GM21529 (cell line): Measurements from ENCODE around the gene ASB11.
"Not testable (repeated sequence)": the region's sequence is repeated elsewhere in the genome, so short reads cannot be mapped to it uniquely, and the experiment has no call there.

Experiments
- ATAC-seq: cut with Tn5 transposase; IDR thresholded peaks from one replicate; pipeline ENCODE4 v1.9.1; 2021; ENCODE audit not compliant: unreplicated experiment

Gene ASB11

DNA sequence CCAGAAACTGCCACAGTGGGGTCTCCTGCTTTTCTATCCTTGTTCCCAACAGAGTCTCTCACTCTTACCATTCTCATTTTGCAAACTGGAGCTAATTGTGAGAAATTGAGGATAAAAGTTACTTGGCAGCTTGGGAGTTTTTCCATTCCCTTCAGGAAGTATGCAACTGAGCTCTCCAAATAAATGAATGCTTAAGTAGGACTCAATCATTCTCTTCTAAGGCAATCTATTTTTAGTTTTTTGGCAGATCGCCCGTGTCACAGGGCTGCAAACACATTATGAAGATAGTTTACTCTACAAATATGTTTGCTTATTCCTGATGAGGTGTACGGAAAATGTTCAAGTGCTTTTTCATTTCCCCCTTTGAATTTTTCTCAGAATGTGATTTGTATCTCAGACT lies 5.3 kb downstream of the ASB11 start:
- no peak for ATAC-seq

- ATAC-seq = not testable (repeated sequence)
Observed at GRCh38 chrX:15305899-15306298, 9.5 kb downstream of the ASB11 start.

- ATAC-seq = peak; percentile 53
Observed at GRCh38 chrX:15301924-15302323, 13.5 kb downstream of the ASB11 start.

GRCh38 chrX:15299941-15300851 lies 15.2 kb downstream of the ASB11 start:
- no peak for ATAC-seq

- ATAC-seq = no peak
Observed at GRCh38 chrX:15298780-15299179, 16.7 kb downstream of the ASB11 start.

GRCh38 chrX:15298201-15298600 lies 17.2 kb downstream of the ASB11 start:
- no peak for ATAC-seq

DNA sequence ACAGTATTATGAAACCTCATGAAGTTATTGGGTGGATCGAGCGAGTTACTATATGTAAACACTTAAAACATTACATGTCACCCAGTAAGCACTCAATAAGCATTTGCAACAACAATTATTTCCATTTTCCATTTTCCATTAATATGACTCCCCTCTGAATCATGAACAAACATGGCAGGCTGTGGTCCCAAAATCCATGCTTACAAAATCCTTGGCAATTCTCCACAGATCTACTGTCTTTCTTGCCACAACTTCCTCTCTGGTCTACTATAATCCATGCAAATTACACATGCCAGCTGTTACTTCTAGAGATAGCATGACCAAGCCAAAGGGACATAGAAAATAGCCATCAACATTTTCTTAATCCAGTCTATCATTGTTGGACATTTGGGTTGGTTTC lies 22.0 kb downstream of the ASB11 start:
- no peak for ATAC-seq

DNA sequence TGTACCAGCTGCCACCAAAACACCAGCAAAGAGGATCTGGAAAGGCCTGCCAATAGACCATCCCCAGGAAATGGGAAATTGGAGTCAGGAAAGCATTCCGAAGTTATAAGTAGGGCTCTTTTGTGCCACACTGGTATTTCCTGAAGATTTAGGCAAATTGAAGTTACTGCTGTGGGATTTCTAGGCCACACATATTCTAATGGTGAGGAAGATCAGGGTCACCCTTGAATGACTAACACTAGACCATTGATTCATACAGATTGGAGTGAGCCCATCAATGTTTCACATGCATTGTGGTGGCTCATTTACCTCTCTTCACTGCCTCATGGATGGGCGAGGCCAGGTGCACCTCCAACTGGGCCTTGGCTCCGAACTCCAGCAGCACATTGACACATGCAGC lies 22.6 kb downstream of the ASB11 start:
- no peak for ATAC-seq

DNA sequence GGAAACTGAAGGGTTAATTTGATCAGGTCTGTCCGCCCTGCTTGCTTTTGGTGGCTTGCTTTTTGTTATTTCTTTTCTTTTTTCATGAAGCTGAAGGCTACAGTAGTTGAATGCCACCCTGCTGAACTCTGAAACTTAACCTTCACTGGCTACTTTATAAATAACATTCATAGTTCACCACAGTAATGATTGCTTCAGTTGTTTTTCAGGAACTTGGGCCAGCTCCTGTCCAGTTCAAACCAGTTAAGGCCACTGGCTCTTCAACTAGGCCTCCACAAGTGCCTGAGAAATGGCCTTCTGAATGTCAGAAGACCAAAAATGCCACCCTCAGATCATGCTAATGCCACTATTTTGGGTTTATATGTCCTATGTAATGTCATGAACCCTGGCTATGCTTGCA lies 37.8 kb downstream of the ASB11 start:
- ATAC-seq = no peak

GRCh38 chrX:15274946-15275345 lies 40.5 kb downstream of the ASB11 start:
- ATAC-seq = no peak

DNA sequence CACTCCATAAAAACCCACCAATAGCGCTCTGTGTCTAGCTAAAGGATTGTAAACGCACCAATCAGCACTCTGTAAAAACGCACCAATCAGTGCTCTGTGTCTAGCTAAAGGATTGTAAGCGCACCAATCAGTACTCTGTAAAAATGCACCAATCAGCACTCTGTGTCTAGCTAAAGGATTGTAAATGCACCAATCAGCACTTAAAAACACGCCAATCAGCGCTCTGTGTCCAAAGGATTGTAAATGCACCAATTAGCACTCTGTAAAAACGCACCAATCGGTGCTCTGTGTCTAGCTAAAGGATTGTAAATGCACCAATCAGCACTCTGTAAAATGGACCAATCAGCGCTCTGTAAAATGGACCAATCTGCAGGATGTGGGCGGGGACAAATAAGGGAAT lies 42.2 kb downstream of the ASB11 start:
- ATAC-seq = not testable (repeated sequence)

DNA sequence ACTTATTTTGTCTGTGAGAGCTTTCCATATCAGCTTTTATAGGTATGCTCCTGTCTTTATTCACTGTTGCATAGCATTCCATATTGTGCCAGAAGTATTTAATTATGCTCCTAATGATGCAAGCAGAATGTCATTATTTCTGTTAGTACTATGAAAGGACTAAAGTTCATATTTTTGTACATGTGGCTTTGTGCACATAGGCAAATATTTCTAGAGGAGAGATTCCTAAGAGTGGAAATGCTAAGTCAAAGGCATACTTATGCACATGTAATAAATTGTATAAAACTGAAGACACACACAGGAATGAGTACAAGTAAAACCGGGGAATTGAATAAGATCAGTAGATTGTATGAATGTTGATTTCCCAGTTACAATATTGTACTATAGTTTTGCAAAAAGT lies 43.7 kb downstream of the ASB11 start:
- ATAC-seq = no peak

DNA sequence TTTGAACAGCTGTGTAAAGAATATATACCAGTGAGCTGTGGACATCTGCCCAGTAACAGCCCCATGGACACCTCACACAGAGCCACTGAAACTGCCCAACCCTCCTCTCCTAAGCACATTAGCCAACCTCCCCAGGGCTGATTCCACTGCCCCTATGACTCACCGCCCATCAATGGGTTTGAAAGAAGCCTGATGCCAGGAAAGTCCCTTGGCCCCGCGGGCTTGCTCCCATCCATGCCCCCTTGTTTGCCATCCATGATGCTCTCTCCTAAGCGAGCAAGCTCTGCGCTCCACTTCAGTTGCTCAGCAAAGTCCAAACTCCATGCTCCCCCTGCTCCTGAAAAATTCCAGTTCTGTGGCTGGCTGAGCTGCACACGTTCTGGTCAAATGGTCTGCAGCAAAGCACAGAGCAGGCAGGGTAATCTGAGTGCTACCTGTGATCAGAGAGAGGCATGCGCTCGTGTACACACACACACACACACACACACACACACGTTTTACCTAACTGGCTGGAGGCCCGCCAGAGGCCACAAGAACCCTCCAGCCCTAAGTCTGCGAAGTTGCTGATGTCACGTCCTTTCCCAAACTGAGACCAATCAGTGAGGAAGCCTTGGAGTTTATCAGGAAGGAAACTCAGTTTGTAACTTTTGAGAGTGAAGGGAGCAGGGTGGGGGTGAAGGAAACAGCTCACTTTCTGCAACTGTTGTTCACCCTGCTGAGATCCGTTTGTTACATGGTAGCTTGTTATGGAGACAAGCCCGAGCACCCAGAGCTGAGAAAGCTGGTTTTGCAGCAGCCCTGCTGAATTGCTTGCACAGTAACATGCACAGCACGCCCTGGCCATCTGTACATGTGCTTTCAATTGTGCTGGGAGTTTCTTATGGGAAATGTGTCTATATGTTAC lies 45.6 kb downstream of the ASB11 start, which contains the start of gene ASB9:
TSS of gene ASB9 (minus strand) at position 466 of the 904 bp plus-strand sequence. CDS start at position 257, 209 bp downstream.
- ATAC-seq = no peak

DNA sequence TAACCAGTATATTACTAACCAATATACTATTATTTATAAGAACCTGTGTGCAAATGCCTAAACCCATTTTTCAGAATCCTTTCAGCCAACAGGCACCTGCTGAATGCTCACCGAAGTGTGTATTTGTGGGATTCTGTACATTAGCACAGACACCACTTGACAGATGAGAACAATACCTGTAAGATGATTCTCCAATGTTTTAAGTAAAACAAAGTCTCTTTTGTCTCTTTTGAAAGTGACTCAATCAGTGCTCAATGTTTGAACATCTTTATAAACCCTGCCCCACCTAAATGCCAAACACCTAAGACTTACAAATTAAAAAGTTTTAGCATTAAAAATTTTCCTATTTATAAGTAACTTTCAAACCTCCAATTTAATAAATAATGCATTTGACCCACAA lies 46.3 kb downstream of the ASB11 start:
- no peak for ATAC-seq

DNA sequence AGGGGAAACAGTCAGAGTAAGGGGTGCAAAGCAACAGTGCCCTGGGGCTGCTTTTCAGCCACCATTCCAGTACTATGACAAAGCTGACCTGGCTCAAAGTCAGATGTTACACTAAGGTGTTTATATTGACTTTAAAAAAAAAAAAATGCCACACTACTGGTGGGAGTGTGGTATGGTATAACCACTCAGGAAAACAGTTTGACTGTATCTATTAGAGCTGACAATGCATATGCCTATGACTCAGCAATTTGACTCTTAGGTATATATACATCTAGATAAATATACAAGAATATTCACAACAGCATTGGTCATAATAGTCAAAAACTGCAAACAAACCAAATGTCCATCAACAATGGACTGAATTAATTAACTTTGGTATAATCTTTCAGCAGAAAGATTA lies 60.6 kb downstream of the ASB11 start:
- ATAC-seq = no peak

DNA sequence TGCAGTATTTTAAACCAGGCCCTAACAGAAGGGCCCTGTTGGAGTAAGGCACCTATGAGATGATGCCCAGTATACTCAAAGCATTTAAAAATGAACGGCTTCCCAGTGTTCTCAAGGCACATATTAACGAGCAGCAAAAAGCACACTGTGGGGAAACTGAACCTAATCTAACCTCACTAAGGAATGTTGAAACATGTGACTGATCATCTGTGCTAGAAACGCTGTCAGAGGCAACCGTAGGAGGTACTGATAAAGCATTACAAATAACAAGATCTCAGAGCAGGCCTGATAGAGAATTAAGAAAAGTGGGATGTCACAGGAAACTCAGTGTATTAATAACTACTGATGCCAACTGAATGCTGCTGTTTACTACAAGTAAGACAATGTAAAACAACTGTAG lies 69.5 kb downstream of the ASB11 start:
- ATAC-seq = no peak

GRCh38 chrX:15244421-15244820 lies 71.0 kb downstream of the ASB11 start:
- no peak for ATAC-seq

DNA sequence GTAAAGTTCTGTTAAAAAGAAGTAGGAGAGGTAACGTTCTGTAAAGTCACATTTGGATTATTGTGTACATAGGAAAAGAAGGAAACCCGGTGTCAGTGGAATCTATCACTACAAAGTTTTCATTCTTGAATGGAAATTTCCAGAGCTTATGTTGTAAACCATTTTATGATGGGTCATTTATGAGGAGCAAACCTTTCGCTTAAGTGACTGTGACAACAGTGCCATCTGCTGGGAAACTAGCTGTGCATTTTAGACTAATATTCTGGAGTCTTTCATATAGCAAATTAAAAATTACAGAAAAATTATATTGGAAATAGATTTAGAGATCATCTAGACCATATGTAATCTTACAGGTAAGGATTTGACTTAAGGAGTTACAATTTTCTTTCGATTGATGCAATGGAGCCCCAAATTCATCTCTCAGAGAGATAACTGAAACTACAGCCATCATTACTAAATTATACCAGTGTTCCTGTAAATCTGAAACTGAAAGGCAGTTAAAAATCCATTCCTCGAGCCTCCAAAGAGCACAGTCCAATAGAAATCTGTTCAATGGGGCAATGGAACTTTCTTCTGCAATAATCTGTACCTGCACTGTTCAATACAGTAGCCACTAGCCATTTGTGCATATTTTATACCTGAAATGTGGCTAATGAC lies 72.4 kb downstream of the ASB11 start:
- no peak for ATAC-seq

DNA sequence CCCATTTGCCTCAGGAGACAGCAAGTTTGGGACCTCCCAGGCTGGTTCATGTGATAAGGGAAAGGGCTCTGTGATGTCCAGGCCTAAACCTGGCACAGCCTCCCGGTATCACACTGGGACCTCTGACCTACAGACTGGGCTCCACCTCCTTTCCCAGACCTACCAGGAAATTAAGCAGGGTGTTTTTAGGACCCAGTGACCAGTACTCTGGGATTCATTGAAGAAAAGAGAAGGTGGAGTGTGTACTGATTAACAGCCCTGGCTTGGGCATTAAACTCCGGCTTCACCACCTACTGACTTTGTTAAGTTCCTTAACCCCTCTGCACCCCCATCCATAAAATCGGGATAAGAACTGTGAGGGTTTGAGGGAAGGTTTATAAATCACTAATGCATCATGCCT lies 74.1 kb downstream of the ASB11 start:
- no peak for ATAC-seq

DNA sequence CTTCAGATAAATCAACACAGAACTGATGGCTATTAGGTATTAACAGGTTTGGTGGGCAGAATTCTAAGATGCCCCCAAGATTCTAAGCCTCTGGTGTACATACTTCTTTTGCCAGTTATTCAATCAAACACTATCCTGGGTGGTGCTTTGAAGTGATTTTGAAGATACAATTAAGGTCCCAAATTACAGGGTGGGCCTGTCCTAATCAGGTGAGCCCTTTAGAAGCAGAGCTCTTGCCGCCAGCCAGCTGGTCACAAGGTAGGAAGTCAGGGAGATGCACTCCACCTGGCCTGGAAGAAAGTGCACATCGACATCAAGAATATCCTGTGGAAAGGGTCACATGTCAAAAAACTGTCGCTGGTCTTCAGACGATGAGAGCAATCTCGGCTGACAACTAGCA lies 75.0 kb downstream of the ASB11 start:
- no peak for ATAC-seq

GRCh38 chrX:15236146-15236545 lies 79.3 kb downstream of the ASB11 start:
- ATAC-seq = no peak
